ENCODE data around the gene BLVRB.

Gene BLVRB

GRCh38 chr19:40398417-40399131 lies 67.0 kb downstream of the BLVRB start:
- no peak for TF ChIP-seq CTCF (IDR thresholded peaks at IDR 0.05; ENCODE audit: unreplicated experiment in 3 of 3)
- peaks cover 10% of the 10 kb centered on the region for H3K36me3 Mint-ChIP-seq (ENCODE audit: low read depth)
- peak overlapping the region in 1 of 3 experiments; percentile 20 for H3K27ac Mint-ChIP-seq
- H3K9me3 Mint-ChIP-seq, result no peaks in the 10 kb centered on the region
- H3K4me1 Mint-ChIP-seq, result peaks cover 26% of the 10 kb centered on the region
- peaks cover 5% of the 10 kb centered on the region for H3K27me3 Mint-ChIP-seq (ENCODE audit: low read depth)
- peak overlapping the region in 1 of 3 experiments; percentile 16 for H3K4me3 Mint-ChIP-seq
